NCI-H2171 treated with DMSO at 0.1 percent for 48 hours (cell line): Measurements from ENCODE around the gene GALNT18.

Experiments
- DNase-seq: peaks from one replicate; lab custom pipeline; 2025; lab: John Stamatoyannopoulos, UW

The GALNT18 gene

GRCh38 chr11:11565636-11566035, 56.2 kb downstream of the GALNT18 start:
- DNase-seq: no peak

- DNase-seq: no peak
These were observed 58.4 kb downstream of the GALNT18 start for GRCh38 chr11:11563200-11563975.

- no peak for DNase-seq
These were observed 59.8 kb downstream of the GALNT18 start for GRCh38 chr11:11561991-11562390.

GRCh38 chr11:11558826-11559225, 63.0 kb downstream of the GALNT18 start:
- DNase-seq: no peak

GRCh38 chr11:11558396-11558795, 63.4 kb downstream of the GALNT18 start:
- DNase-seq: no peak

GRCh38 chr11:11555208-11555607, 66.6 kb downstream of the GALNT18 start:
- DNase-seq: peak; percentile 81

- DNase-seq: no peak
These were observed 68.2 kb downstream of the GALNT18 start for GRCh38 chr11:11553573-11553972.

GRCh38 chr11:11552529-11553087, 69.2 kb downstream of the GALNT18 start:
- DNase-seq: no peak

GRCh38 chr11:11550534-11550933, 71.3 kb downstream of the GALNT18 start:
- no peak for DNase-seq

GRCh38 chr11:11545285-11546275, 76.2 kb downstream of the GALNT18 start:
- DNase-seq: peak; percentile 14

- no peak for DNase-seq
These were observed 78.1 kb downstream of the GALNT18 start for GRCh38 chr11:11543656-11544055.

GRCh38 chr11:11540157-11540556, 81.6 kb downstream of the GALNT18 start:
- no peak for DNase-seq

- peak; percentile 11 for DNase-seq
These were observed 83.4 kb downstream of the GALNT18 start for GRCh38 chr11:11538277-11538960.

GRCh38 chr11:11537871-11538270, 83.9 kb downstream of the GALNT18 start:
- no peak for DNase-seq

- DNase-seq: no peak
These were observed 84.4 kb downstream of the GALNT18 start for GRCh38 chr11:11537372-11537771.

- DNase-seq: no peak
These were observed 85.2 kb downstream of the GALNT18 start for GRCh38 chr11:11536650-11537049.

GRCh38 chr11:11535611-11536010, 86.2 kb downstream of the GALNT18 start:
- no peak for DNase-seq

- DNase-seq: peak; percentile 13
These were observed 86.8 kb downstream of the GALNT18 start for GRCh38 chr11:11534981-11535380.

GRCh38 chr11:11533751-11534150, 88.1 kb downstream of the GALNT18 start:
- peak; percentile 92 for DNase-seq

- DNase-seq: no peak
These were observed 88.7 kb downstream of the GALNT18 start for GRCh38 chr11:11533057-11533456.

- DNase-seq: no peak
These were observed 89.2 kb downstream of the GALNT18 start for GRCh38 chr11:11532574-11532973.
